HPDE6-E6E7 (cell line): ENCODE results near the gene CDCP2.
"Not testable (repeated sequence)": the region's sequence is repeated elsewhere in the genome, so short reads cannot be mapped to it uniquely, and the experiment has no call there.

ENCODE experiments used
- DNase-seq: peaks from one replicate; pipeline ENCODE4 v3.0.0; 2011; ENCODE audit warnings: missing footprints; ENCODE audit errors: extremely low spot score

Gene CDCP2

GRCh38 chr1:54168206-54168965 lies 15.6 kb upstream of the CDCP2 start:
- peak; percentile 32 for DNase-seq

- DNase-seq, result peak; percentile 97
Observed at GRCh38 chr1:54167422-54168139, 14.8 kb upstream of the CDCP2 start.

- not testable (repeated sequence) for DNase-seq
Observed at GRCh38 chr1:54166357-54166756, 13.6 kb upstream of the CDCP2 start.

- no peak for DNase-seq
Observed at GRCh38 chr1:54165146-54165545, 12.3 kb upstream of the CDCP2 start.

GRCh38 chr1:54163573-54163972 lies 10.8 kb upstream of the CDCP2 start:
- no peak for DNase-seq

GRCh38 chr1:54163051-54163450 lies 10.3 kb upstream of the CDCP2 start:
- DNase-seq, result no peak

GRCh38 chr1:54161495-54162168 lies 8.8 kb upstream of the CDCP2 start:
- no peak for DNase-seq

- no peak for DNase-seq
Observed at GRCh38 chr1:54160351-54160750, 7.6 kb upstream of the CDCP2 start.

- no peak for DNase-seq
Observed at GRCh38 chr1:54159733-54160316, 7.0 kb upstream of the CDCP2 start.

- DNase-seq, result peak; percentile 53
Observed at GRCh38 chr1:54158071-54158470, 5.3 kb upstream of the CDCP2 start.

GRCh38 chr1:54157401-54157800 lies 4.6 kb upstream of the CDCP2 start:
- DNase-seq, result no peak

GRCh38 chr1:54156986-54157385 lies 4.2 kb upstream of the CDCP2 start:
- DNase-seq, result no peak

GRCh38 chr1:54156201-54156600 lies 3.4 kb upstream of the CDCP2 start:
- DNase-seq, result no peak

- DNase-seq, result peak; percentile 72
Observed at GRCh38 chr1:54153535-54154439, 987 bp upstream of the CDCP2 start.

GRCh38 chr1:54151013-54151412 lies 1.8 kb downstream of the CDCP2 start:
- no peak for DNase-seq

GRCh38 chr1:54149734-54150133 lies 3.1 kb downstream of the CDCP2 start:
- no peak for DNase-seq

- DNase-seq, result no peak
Observed at GRCh38 chr1:54144366-54144765, 8.4 kb downstream of the CDCP2 start.

- DNase-seq, result no peak
Observed at GRCh38 chr1:54142146-54142900, 10.5 kb downstream of the CDCP2 start.

- no peak for DNase-seq
Observed at GRCh38 chr1:54139711-54140110, 13.1 kb downstream of the CDCP2 start.

- no peak for DNase-seq
Observed at GRCh38 chr1:54138994-54139393, 13.8 kb downstream of the CDCP2 start.
